Stimulated activated naive CD8-positive, alpha-beta T cell treated with anti-CD3 and anti-CD28 coated beads, Interleukin-15, amount 100 ng/mL, for 72 hours (primary cell): ENCODE data around the gene HBS1L.

Experiments used
- ATAC-seq: fragments of 150-1000 bp; cut with Tn5 transposase; 2 replicates; pipeline ENCODE4 v1.10.0; 2021; ENCODE audit warnings: mild to moderate bottlenecking, moderate library complexity
- DNase-seq, 2 donors: peaks; one replicate each; pipeline ENCODE4 v3.0.0; 2021 to 2022
- H3K27ac Mint-ChIP-seq, 2 donors: one replicate each; pipeline ENCODE4 v1.8.0; 2022; ENCODE audit warnings: mild to moderate bottlenecking in 2 of 2, mixed read lengths in 2 of 2, moderate library complexity in 2 of 2
- H3K27me3 Mint-ChIP-seq: one replicate; pipeline ENCODE4 v1.8.0; 2022; ENCODE audit warnings: mixed read lengths
- H3K4me1 Mint-ChIP-seq: one replicate; pipeline ENCODE4 v1.8.0; 2022; ENCODE audit warnings: mild to moderate bottlenecking, mixed read lengths
- H3K4me3 Mint-ChIP-seq, 2 donors: one replicate each; pipeline ENCODE4 v1.8.0; 2022; ENCODE audit warnings: mild to moderate bottlenecking in 2 of 2, mixed read lengths in 2 of 2, moderate library complexity in 1 of 2
- H3K9me3 Mint-ChIP-seq, 2 donors: one replicate each; pipeline ENCODE4 v1.8.0; 2022; ENCODE audit warnings: mixed read lengths in 2 of 2

Gene HBS1L

DNA sequence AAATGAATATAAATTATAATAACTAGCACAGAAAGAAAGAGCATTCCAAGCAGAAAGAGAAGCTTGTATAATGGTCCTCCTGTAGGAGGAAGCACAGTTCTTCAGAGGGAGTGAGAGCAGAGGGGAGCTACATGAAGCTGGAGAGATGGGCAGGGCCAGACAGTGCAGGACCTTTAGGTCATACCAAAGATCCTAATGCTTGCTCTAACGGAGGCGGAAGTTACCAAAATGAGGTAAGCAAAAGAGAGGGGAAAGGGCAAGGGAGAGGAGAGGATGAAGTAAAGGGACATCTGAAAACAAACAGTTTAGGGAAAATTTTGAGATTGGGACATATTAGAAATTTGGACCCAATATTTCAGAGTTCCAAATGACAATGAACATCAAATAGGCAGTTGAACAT, 50.2 kb downstream of the HBS1L start:
- ATAC-seq: no peak
- DNase-seq: no peak
- H3K27ac Mint-ChIP-seq: no peak overlapping the region
- H3K4me3 Mint-ChIP-seq: no peak overlapping the region
- no peaks in the 10 kb centered on the region for H3K9me3 Mint-ChIP-seq
- peaks cover 29% of the 10 kb centered on the region for H3K4me1 Mint-ChIP-seq
- no peaks in the 10 kb centered on the region for H3K27me3 Mint-ChIP-seq

DNA sequence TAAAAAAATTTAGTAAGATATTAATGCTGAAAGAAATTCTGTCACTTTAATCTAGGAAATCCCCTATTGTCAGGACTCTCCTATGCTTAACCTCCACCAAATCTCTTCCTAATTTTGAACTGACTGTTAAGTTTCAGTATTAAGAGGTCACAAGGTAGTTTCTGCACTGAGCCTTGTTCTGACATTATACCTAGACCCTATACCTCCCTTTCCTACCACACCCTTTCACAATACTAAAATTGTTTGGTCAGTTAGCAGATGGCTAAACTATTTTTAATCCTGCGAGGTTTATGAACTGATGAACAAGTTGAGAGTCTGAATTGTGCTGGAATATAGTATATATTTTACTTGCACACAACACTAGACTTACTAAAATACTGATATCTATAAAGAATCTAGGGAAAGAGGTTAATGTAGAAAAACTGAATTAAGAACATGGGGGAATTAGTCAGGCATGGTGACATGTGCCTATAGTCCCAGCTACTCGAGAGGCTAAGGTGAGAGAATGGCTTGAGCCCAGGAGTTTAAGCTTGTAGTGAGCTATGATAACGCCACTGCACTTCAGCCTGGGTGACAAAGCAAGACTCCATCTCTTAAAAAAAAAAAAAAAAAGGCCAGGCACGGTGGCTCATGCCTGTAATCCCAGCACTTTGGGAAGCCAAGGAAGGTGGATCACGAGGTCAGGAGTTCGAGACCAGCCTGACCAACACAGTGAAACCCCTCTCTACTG, 51.5 kb downstream of the HBS1L start:
- DNase-seq (no peak), ATAC-seq (peak; percentile 100)
- H3K4me1 Mint-ChIP-seq: peaks cover 25% of the 10 kb centered on the region
- no peaks in the 10 kb centered on the region for H3K9me3 Mint-ChIP-seq
- no peaks in the 10 kb centered on the region for H3K27me3 Mint-ChIP-seq
- peak overlapping the region in 1 of 2 donors; percentile 23 for H3K4me3 Mint-ChIP-seq
- peak overlapping the region in 1 of 2 donors; percentile 34 for H3K27ac Mint-ChIP-seq

DNA sequence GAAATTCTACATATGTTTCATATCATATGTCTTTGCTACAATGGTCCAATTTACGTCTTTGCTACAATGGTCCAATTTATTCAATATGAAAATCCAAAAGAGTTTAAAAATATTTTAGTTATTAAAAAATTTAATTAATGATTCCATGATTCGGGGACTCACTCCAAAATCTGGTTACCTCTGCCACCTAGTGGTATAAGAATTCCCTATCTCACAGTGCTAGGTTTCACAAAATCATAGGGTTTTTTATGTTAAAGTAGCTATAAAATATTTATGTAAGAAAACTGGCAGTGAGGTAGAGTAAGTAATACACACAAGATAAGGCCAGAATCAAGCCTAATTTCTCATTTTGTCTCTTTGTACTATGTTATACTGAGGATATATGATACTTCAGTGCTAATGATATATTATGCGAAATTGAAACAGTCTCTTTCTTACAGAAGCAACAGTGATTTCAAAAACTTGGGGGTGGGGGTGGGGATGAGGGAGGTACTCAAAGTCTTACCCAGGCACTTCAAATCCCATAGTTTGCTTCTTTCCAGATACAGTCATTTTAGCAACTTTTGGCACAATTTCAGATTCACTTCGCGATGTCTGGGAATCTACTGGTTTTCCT, 52.3 kb downstream of the HBS1L start:
- Mint-ChIP-seq H3K27ac (no peak overlapping the region), H3K27me3 (no peaks in the 10 kb centered on the region), H3K9me3 (no peaks in the 10 kb centered on the region), H3K4me1 (peaks cover 25% of the 10 kb centered on the region), H3K4me3 (no peak overlapping the region)
- ATAC-seq: no peak
- no peak for DNase-seq

DNA sequence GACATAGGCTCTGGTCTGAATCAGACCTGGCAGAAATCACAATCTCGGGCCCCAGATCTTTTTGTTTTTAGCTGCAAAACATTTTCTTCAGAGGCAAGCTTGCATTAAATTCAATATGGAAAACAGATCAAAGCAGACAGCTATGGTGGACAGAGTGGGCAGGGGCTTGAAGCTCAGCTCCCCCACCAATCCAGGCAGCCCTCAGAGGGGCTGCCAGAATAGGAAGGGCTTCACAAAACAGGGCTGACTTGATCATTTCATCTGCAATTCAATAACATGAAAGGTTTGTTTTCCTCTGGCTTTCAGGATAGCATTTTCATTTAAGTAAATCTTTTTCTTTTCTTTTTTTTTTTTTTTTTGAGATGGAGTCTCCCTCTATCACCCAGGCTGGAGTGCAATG, 55.5 kb downstream of the HBS1L start:
- DNase-seq (no peak), ATAC-seq (no peak)
- Mint-ChIP-seq H3K9me3 (no peaks in the 10 kb centered on the region), H3K4me1 (peaks cover 36% of the 10 kb centered on the region), H3K27ac (no peak overlapping the region), H3K4me3 (no peak overlapping the region), H3K27me3 (no peaks in the 10 kb centered on the region)

DNA sequence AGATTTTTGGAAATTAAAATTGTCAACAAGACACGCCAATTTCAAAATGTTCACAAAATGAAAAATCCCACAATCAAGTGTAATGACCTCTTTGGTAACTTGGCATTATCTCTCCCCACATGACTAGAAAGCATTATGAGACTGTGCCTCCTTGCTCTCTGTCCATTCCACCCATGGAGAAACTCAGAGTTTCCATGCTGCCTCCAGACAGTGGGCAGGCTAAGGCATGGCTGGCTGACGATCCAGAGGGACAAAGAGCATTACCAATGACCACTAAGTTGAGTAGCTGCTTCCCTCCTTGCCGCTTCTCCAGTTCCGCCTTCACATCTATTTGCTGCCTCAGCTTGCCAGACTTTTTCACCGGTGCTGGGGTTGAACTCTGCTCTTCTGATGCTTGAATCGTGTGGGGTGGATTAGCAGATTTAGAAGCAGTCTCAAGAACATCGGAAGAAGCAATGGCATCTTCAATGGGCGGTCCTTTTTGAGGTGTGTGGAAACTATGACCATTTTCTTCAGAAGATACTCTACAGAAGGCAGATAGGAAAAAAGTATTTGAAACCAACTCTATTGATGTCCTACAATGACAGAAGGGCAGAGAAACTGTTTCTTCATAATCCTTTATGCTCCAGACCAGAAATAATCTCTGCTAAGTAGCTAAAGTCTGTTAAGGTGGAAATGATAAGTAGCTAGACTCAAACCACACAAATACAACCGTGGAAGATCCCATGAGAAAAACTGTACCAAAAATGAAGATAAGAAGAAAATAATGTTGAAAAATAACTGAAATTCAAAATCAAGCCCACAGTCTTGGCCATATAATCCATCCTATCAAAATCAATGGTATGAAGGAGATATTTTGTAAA, 57.3 kb downstream of the HBS1L start:
- no peaks in the 10 kb centered on the region for H3K9me3 Mint-ChIP-seq
- H3K4me1 Mint-ChIP-seq: peaks cover 29% of the 10 kb centered on the region
- DNase-seq (no peak), ATAC-seq (no peak)
- H3K27me3 Mint-ChIP-seq: no peaks in the 10 kb centered on the region
- H3K4me3 Mint-ChIP-seq: no peak overlapping the region
- peak overlapping the region in 1 of 2 donors; percentile 2 for H3K27ac Mint-ChIP-seq

DNA sequence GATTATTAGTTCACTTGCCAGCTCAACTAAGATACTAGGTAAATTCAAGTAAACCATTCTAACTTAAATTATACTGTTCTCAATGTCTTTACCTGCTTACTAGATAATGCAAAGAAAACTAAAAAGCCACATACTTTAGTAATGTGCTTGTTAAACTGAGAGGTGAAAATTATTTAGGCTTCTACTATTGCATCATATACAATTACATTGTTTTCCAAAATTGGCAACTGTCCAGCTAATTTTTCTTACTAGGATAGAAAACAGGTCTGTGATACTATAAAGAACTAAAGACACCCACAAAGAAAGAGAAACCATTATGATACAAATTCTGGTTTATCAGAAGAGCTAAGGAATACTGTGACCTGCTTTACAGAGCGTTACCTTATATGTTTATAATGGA, 59.1 kb downstream of the HBS1L start:
- no peak overlapping the region for H3K4me3 Mint-ChIP-seq
- no peaks in the 10 kb centered on the region for H3K9me3 Mint-ChIP-seq
- H3K4me1 Mint-ChIP-seq: peaks cover 29% of the 10 kb centered on the region
- H3K27ac Mint-ChIP-seq: no peak overlapping the region
- ATAC-seq: no peak
- DNase-seq: no peak
- H3K27me3 Mint-ChIP-seq: no peaks in the 10 kb centered on the region

DNA sequence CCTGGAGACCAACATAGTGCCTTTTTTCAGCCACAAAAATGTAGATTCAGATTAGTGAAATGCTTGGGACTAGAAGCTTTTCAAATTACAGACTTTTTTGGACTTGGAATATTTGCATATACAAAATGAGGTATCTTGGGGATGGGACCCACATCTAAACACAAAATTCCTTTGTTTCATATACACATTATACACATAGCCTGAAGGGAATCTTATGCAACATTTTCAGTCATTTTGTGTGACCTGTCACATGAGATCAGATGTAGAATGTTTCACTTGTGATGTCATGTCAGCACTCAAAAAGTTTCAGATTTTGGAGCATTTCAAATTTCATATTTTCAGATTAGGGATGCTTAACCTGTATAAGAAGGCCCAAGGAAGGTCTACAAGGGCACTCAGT, 60.2 kb downstream of the HBS1L start:
- no peaks in the 10 kb centered on the region for H3K9me3 Mint-ChIP-seq
- H3K27me3 Mint-ChIP-seq: no peaks in the 10 kb centered on the region
- H3K4me3 Mint-ChIP-seq: no peak overlapping the region
- DNase-seq (no peak), ATAC-seq (no peak)
- H3K27ac Mint-ChIP-seq: no peak overlapping the region
- peaks cover 34% of the 10 kb centered on the region for H3K4me1 Mint-ChIP-seq

DNA sequence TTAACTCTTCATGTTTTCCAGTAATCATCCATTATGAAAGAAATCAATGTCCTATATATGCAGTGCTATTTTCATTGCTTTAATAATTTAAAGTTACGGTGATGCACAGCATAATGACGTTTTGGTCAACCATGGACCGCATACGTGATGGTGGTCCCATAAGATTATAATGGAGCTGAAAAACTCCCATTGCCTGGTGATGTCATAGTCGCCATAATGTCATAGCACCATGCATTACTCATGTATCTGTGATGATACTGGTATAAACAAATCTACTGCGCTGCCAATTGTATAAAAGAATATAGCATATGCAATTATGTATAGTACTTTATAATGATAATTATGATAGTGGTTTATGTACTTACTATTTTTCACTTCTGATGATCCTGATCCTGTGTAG, 62.5 kb downstream of the HBS1L start:
- Mint-ChIP-seq H3K27me3 (no peaks in the 10 kb centered on the region), H3K4me3 (no peak overlapping the region), H3K4me1 (peaks cover 17% of the 10 kb centered on the region), H3K27ac (no peak overlapping the region), H3K9me3 (no peaks in the 10 kb centered on the region)
- DNase-seq (no peak), ATAC-seq (no peak)

DNA sequence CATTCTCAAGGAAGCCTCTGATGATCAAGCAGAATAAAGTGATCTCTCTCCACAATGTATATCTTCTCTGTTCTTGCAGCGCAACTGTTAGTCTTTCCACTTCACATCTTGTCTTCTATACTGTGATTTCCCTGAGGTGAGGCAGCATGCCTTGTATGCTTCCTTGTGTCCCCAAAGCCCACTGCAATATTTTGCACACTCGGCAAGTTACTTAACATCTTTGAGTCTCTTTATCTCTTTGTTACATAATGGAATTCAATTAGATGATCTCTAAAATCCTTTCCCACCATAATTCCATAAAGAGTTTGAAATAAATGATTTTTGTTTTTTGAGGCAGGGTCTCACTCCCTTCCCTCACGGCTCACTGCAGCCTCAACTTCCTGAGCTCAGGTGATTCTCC, 64.4 kb downstream of the HBS1L start:
- peaks cover 7% of the 10 kb centered on the region for H3K4me1 Mint-ChIP-seq
- no peak overlapping the region for H3K27ac Mint-ChIP-seq
- no peak overlapping the region for H3K4me3 Mint-ChIP-seq
- H3K9me3 Mint-ChIP-seq: no peaks in the 10 kb centered on the region
- DNase-seq (no peak), ATAC-seq (no peak)
- no peaks in the 10 kb centered on the region for H3K27me3 Mint-ChIP-seq

DNA sequence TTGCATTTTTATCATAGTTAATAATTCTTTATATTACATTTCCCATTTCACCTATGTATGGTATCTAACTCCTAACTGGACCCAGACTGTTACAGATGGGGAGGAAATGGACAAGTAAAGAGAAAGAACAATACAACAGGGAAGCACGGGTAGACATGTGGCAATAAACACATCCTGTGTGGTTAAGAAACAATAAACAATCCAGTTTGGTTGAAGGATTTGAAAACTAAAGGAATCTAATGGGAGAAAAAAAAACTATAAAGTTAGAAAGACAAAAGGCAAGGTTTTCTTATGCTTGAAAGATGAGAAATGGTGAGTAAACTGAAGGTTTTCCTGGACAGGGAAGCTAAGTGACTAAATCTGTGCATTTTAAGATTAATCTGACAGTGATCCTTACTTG, 69.8 kb downstream of the HBS1L start:
- H3K27ac Mint-ChIP-seq: peak overlapping the region; percentile 19 to 36
- DNase-seq: no peak
- H3K4me1 Mint-ChIP-seq: peaks cover 36% of the 10 kb centered on the region
- H3K27me3 Mint-ChIP-seq: no peaks in the 10 kb centered on the region
- H3K9me3 Mint-ChIP-seq: peaks cover 0 to 6% of the 10 kb centered on the region in 2 donors
- no peak overlapping the region for H3K4me3 Mint-ChIP-seq
- no peak for ATAC-seq

DNA sequence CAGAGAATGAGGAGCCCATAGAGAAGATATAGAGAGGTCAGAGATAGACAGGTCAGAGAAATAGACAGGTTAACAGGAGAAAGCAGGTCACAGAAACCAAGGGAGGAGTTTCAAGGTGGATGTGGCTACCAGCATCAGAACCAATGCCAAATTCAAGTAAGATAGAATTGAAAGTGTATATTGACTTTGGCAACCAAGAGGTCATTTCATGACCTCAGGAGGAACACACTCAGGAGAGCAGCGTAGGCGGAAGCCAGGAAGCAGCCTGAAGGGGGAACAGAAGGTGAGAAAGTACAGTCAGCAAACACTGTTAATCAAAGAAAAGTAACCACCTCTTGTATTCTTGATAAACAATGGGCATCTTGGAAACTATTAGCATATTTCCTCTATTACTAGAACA, 70.8 kb downstream of the HBS1L start:
- Mint-ChIP-seq H3K27me3 (no peaks in the 10 kb centered on the region), H3K4me3 (no peak overlapping the region), H3K9me3 (peaks cover 0 to 6% of the 10 kb centered on the region in 2 donors), H3K4me1 (peaks cover 40% of the 10 kb centered on the region), H3K27ac (no peak overlapping the region)
- DNase-seq: no peak
- ATAC-seq: peak; percentile 3

DNA sequence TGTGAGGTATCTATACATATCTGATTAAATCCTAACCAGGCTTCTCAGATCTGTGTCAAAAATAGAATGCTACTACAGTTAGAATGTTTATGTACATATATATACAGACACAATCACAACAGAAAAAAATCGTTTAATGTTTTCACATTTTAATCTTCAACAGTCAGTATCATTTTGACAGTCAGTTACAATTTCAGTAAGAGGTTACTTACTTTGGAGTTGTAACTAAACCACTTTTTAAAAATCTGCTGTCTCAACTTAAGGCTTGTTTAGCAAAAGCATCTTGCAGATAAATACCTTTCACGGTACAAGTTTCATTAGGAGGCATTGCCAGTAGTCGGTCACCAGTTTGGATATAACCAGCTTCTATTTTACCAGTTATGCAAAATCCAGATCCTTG, 72.5 kb downstream of the HBS1L start:
- H3K27me3 Mint-ChIP-seq: no peaks in the 10 kb centered on the region
- ATAC-seq (no peak), DNase-seq (no peak)
- no peak overlapping the region for H3K4me3 Mint-ChIP-seq
- H3K27ac Mint-ChIP-seq: no peak overlapping the region
- H3K9me3 Mint-ChIP-seq: peaks cover 0 to 6% of the 10 kb centered on the region in 2 donors
- H3K4me1 Mint-ChIP-seq: peaks cover 45% of the 10 kb centered on the region

DNA sequence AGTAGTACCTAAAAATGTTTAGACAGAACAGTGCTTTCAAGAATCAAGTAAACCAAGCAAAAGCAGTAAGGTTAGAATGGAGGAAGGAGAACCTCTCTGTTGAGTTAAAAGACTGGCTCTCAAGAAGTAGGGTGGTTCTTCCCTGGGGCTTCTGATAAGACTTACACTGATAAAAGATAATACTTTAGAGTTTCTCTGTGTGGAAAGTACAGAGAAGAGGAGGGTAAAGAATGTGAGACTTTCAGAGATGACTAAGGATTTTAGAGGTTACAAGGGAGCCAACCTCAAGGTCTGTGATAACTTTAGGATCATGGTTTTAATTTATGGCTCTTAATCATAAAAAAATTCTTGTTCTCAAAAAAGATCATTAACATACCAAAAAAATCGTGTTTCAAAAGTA, 73.8 kb downstream of the HBS1L start:
- Mint-ChIP-seq H3K27me3 (no peaks in the 10 kb centered on the region), H3K4me1 (peaks cover 45% of the 10 kb centered on the region), H3K27ac (peak overlapping the region in 1 of 2 donors; percentile 22), H3K4me3 (no peak overlapping the region), H3K9me3 (peaks cover under 1 to 7% of the 10 kb centered on the region in 2 donors)
- DNase-seq: no peak
- ATAC-seq: peak; percentile 48

DNA sequence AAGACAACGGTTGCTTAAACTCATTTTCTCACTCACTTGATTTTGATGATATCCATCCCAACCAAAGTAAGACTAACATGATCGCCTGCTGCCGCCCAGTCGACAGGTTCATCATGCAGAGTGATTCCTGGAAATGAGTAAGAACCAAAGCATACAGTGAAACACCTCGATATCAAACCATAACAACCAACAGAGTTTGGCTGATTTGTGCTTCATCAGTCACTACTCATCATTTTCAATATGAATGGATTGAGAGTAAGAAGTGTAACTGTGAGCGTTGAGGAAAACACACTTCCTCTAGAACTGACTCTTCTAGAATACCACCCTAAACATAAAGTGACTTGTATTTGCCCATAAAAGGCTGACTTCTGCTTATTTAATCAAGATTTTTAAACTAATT, 75.5 kb downstream of the HBS1L start:
- Mint-ChIP-seq H3K4me3 (peak overlapping the region in 1 of 2 donors; percentile 49), H3K27ac (peak overlapping the region in 1 of 2 donors; percentile 37), H3K27me3 (no peaks in the 10 kb centered on the region), H3K9me3 (peaks cover 13 to 19% of the 10 kb centered on the region in 2 donors), H3K4me1 (peaks cover 37% of the 10 kb centered on the region)
- DNase-seq (peak; percentile 51 to 71), ATAC-seq (peak; percentile 96)

DNA sequence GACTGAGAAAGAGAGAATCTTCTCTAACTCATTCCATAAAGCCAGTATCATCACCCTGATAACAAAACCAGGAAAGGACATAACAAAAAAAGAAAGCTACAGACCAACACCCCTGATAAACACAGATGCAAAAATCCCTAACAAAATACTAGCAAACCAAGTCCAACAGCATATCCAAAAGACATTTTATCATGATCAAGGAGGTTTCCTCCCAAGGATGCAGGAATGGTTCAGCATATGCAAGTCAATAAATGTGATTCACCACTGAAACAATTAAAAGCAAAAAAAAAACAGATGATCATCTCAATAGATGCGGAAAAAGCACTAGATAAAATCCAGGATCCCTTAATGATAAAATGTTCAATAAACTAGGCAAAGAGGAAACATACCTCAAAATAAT, 80.3 kb downstream of the HBS1L start:
- Mint-ChIP-seq H3K27me3 (no peaks in the 10 kb centered on the region), H3K4me1 (peaks cover 11% of the 10 kb centered on the region), H3K27ac (no peak overlapping the region), H3K4me3 (no peak overlapping the region), H3K9me3 (peaks cover 13% of the 10 kb centered on the region in 2 donors)
- no peak for DNase-seq
- ATAC-seq: no peak

DNA sequence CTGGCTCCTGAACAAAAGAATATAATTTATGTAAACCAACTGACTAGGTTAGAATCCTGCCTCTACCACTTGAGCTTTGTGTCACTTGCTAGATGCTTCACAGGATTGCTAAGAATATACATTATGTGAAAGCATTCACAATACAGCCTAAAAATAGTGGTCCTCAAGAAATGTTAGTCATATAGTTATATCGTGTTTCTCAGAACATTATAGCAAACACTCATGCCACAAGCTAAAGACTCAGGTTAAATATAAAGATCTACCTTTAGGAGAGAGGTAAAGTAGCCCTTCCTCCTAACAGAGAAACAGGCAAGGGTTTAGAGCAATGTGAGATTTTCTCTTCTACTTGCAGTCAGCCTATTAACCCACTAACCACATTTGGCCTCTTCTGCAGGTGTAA, 86.9 kb downstream of the HBS1L start:
- H3K27me3 Mint-ChIP-seq: no peaks in the 10 kb centered on the region

More for the DNA sequence above, 86.9 kb downstream of the HBS1L start:
- Mint-ChIP-seq H3K9me3 (no peaks in the 10 kb centered on the region), H3K4me1 (no peaks in the 10 kb centered on the region), H3K27ac (no peak overlapping the region), H3K4me3 (no peak overlapping the region)
- no peak for ATAC-seq
- no peak for DNase-seq
